Measurements from ENCODE around the gene HEPN1.

DNA sequence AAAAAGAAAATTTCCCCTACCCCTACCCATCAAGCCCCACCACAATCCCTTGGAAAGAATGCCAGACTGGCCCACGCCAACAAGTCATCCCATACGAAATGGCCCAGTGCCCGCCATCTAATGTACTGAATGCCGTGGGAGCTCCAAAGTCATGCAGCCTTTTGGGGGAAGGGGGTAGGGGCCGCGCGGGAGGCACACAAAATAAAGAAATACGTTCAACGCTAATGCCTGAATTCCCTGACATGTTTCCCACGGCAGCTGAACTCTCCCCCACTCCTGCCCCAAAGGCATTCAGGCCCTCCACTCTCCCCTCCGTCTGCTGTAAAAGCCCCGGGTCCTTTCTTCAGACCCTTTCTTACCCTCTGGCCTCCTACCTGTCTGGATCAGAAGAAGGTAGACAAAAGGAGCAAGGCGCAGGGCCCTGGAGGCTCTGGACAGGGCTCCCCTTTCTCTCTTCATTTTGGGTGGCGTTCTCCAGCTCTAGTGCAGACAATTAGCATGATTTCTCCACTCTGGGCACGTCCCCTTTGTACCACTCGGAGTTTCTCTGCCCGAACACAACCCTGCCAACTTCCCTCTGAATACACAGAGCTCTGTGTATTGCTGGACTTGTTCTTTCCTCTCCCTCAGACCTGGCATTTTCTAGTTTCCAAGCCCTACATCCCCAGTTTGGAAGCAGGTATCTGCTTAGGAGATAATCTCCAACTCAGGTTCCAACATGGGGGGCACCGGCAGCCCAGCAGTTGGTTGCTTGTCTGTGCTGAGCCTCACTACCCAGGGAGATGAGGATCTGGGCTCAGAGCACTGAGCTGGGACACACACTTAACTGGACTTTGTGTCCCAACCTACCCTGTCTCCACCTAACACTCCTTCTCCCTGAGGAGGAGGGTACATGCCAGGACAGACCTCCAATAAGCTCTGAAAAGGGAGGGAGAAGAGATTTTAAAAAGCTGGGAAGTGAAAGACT is 16.8 kb downstream of the HEPN1 start, which contains the start of gene HEPACAM:
- TF ChIP-seq, protein P1, sequence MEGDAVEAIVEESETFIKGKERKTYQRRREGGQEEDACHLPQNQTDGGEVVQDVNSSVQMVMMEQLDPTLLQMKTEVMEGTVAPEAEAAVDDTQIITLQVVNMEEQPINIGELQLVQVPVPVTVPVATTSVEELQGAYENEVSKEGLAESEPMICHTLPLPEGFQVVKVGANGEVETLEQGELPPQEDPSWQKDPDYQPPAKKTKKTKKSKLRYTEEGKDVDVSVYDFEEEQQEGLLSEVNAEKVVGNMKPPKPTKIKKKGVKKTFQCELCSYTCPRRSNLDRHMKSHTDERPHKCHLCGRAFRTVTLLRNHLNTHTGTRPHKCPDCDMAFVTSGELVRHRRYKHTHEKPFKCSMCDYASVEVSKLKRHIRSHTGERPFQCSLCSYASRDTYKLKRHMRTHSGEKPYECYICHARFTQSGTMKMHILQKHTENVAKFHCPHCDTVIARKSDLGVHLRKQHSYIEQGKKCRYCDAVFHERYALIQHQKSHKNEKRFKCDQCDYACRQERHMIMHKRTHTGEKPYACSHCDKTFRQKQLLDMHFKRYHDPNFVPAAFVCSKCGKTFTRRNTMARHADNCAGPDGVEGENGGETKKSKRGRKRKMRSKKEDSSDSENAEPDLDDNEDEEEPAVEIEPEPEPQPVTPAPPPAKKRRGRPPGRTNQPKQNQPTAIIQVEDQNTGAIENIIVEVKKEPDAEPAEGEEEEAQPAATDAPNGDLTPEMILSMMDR (IDR thresholded peaks at IDR 0.05; ENCODE audit: insufficient read depth, low read depth, low read length): no peak
- TF ChIP-seq EZH2 (IDR thresholded peaks at IDR 0.05; ENCODE audit: insufficient read depth, low read length): no peak
